Eye (tissue), 1 donor: ENCODE measurements around the gene KCNK15.
"Not testable (repeated sequence)": the region's sequence is repeated elsewhere in the genome, so short reads cannot be mapped to it uniquely, and the experiment has no call there.

Experiments
- DNase-seq: peaks from one replicate; pipeline ENCODE4 v3.0.0-alpha.2; 2015

KCNK15 gene

GRCh38 chr20:44745598-44746366 lies at the start of gene KCNK15:
TSS of gene KCNK15 (plus strand) at chr20:44745865. CDS start at chr20:44745911, 46 bp downstream.
- DNase-seq: peak; percentile 57

GRCh38 chr20:44696315-44696714 lies 49.4 kb upstream of the KCNK15 start:
- DNase-seq: no peak

- not testable (repeated sequence) for DNase-seq
Measured at GRCh38 chr20:44697041-44697440, 48.6 kb upstream of the KCNK15 start.

- no peak for DNase-seq
Measured at GRCh38 chr20:44698351-44698750, 47.3 kb upstream of the KCNK15 start.

GRCh38 chr20:44700306-44700705 lies 45.4 kb upstream of the KCNK15 start:
- DNase-seq: no peak

- peak; percentile 48 for DNase-seq
Measured at GRCh38 chr20:44701118-44701857, 44.4 kb upstream of the KCNK15 start.

GRCh38 chr20:44701858-44702256 lies 43.8 kb upstream of the KCNK15 start:
- DNase-seq: peak; percentile 56

- DNase-seq: peak; percentile 67
Measured at GRCh38 chr20:44702776-44703175, 42.9 kb upstream of the KCNK15 start.

- no peak for DNase-seq
Measured at GRCh38 chr20:44703183-44703925, 42.3 kb upstream of the KCNK15 start.

GRCh38 chr20:44703956-44704488 lies 41.6 kb upstream of the KCNK15 start:
- DNase-seq: no peak

- no peak for DNase-seq
Measured at GRCh38 chr20:44704551-44704971, 41.1 kb upstream of the KCNK15 start.

- DNase-seq: no peak
Measured at GRCh38 chr20:44705364-44706094, 40.1 kb upstream of the KCNK15 start.

GRCh38 chr20:44706301-44707017 lies 39.2 kb upstream of the KCNK15 start:
- DNase-seq: peak; percentile 57

- no peak for DNase-seq
Measured at GRCh38 chr20:44707018-44707579, 38.6 kb upstream of the KCNK15 start.

GRCh38 chr20:44709380-44709779 lies 36.3 kb upstream of the KCNK15 start:
- DNase-seq: no peak

GRCh38 chr20:44709797-44710196 lies 35.9 kb upstream of the KCNK15 start:
- DNase-seq: no peak

- no peak for DNase-seq
Measured at GRCh38 chr20:44711237-44711636, 34.4 kb upstream of the KCNK15 start.

GRCh38 chr20:44714102-44714700 lies 31.5 kb upstream of the KCNK15 start:
- DNase-seq: no peak

- DNase-seq: no peak
Measured at GRCh38 chr20:44714701-44715498, 30.8 kb upstream of the KCNK15 start, which contains the start of gene CCN5. TSS of gene CCN5 (plus strand) at chr20:44715369. CDS start at chr20:44715391, 22 bp downstream.
